GM21528 (cell line): ENCODE data around the gene COX19.

Experiments used
- ATAC-seq: cut with Tn5 transposase; IDR thresholded peaks from one replicate; pipeline ENCODE4 v1.9.1; 2021; ENCODE audit warnings: mild to moderate bottlenecking, moderate library complexity; ENCODE audit not compliant: unreplicated experiment, low FRiP score

Gene COX19

GRCh38 chr7:974820-975681 is at the start of gene COX19:
TSS of gene COX19 (minus strand) at chr7:975549. CDS start at chr7:975509, 40 bp downstream.
- ATAC-seq, result peak; percentile 77

- ATAC-seq, result peak; percentile 52
Measured at GRCh38 chr7:1024331-1024841, 49.0 kb upstream of the COX19 start.

DNA sequence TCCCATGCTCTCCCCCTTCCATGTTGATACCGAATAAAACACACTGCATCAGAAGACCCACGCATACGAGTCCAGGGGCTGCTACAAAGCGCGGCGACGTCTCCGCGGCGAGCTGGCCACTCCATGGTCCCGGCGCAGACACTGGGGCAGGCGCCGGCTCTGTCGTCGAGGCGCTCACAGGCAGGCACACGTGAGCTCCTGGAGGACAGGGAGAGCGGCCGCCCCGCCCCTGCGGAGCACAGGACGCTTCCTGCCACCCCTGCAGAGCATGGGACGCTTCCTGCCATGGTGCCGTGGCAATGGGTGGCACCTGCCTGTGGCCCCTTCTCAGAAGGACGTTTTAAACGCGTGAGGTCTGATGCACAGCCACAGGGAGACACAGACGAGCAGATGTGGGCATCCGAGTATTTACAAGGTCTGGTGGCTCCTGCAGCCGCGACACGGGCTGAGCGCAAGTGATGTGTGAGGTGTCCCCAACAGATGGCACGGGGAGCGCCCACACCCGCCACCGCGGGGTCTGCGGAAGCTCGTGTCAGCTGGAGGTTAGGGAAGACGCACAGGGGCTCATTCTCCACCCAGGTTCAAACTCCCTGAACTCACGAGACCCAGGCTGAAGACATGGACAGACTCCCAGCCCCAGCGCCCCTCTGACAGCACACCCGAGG is 47.6 kb upstream of the COX19 start:
- ATAC-seq, result no peak

DNA sequence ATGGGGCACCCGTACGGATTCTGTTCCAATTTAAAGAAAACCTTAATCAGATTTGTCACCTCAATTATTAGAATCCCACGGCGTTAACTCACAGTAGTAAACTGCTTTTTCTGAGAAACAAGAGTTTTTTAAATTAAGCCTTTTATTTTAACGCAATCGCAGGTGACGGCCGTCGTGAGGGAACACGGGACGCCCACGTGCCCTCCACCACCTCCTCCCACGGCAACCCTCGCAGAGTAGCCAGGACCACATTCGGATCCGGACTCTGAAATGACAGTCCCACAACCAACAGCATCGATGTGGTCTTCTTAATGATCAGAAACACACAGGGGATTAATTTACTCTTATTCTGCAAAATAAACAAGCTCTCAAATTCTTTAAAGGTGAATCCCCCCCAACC is 47.0 kb upstream of the COX19 start:
- ATAC-seq, result no peak

DNA sequence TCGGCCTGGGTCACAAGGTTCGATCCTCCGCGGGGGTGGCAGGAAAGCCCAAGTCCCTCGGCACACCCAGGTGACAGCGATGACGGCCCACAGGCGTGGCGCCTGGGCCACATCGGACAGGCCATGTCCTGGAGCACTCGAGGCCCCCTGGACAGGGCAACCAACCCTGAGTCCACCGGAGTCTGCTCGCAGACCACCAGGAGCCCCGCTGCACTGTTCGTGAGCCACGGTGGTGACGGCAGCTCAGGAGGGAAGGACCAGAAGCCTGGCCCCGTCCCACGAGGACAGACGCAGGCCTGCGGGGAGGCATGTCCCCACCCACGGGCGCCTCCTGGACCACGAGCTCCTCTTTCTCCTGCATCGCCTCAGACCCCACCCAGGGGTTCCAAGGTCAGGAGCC is 46.6 kb upstream of the COX19 start:
- no peak for ATAC-seq

DNA sequence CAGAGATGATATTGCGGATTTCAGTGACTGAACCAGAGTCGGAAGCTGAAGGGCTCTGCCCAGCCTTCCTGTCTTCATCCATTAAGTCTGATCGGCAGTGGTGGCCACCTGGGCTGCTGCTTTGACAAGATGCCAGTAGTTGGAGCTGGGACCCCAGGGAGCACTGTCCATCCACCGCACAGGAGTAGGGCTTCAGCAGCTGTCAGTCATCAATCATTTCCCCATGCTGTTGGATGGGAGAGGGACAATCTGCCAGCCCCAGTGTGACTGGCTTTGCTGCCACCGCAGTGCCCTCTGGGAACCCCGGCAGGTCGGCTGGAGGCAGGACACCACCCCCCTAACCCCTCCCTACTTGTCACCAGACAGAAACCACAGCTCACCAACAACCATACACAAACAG is 46.0 kb upstream of the COX19 start:
- ATAC-seq, result no peak

- ATAC-seq, result no peak
Measured at GRCh38 chr7:1020849-1021251, 45.5 kb upstream of the COX19 start.

GRCh38 chr7:1019789-1020610 is 44.7 kb upstream of the COX19 start:
- ATAC-seq, result no peak

- ATAC-seq, result no peak
Measured at GRCh38 chr7:1019255-1019785, 44.0 kb upstream of the COX19 start.

DNA sequence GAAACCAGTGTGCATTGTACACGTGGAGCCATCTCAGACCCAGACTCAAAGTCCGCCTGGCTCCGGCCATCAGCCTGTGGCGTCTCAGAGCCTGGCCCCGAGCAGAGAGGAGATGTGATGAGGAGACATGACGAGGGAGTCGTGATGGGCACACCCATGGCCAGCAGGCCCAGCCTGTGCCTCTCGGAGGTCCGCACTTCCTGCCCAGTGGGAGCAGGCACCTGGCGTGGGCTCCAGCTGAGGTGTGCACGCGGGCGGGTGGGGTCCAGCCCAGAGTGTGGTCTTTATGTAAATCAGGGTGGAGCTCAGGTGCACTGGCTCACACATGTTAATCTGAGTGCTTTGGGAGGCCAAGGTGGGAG is 43.0 kb upstream of the COX19 start:
- no peak for ATAC-seq

GRCh38 chr7:1017586-1018333 is 42.4 kb upstream of the COX19 start:
- no peak for ATAC-seq

GRCh38 chr7:1016577-1017531 is 41.5 kb upstream of the COX19 start:
- no peak for ATAC-seq

DNA sequence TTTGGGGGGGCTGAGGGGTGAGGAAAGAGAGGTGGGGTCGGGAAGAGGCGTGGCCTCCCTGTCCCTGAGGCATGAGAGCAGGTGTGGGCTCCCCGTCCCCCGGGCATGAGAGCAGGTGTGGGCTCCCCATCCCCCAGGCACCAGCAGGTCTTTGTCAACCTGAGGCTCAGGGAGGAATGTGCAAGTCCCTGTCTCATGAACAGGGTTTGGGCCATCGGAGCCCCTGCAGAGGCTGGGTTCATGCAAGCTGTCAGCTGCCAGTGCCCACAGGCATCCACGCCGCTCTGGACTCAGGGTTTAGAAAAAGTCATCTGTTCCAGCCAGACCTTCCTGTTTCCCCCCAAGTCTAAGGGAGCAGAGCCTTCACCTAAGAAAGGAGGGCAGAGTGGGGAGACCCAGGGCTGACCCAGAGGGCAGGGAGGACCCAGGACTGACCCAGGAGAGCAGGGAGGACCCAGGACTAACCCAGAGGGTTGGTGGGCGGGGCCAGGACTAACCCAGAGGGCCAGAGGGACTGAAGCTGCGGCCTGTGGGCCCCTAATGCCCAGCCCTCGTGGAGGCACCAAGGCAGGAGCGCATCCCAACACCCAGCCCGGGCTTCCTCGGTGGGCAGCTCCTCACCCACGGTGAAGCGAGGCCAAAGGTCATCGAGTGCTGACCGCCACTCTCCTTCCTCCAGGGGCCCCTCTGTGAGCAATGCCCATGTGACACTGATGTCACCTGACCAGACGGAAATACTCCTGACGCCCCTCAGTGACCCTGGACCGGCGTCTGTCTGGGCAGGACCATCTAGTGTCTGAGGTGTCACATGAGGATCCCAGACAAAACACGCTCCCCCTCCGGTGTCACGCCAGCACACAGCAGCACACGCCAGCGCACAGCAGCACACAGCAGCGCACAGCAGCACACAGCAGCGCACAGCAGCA is 40.1 kb upstream of the COX19 start:
- ATAC-seq, result no peak

DNA sequence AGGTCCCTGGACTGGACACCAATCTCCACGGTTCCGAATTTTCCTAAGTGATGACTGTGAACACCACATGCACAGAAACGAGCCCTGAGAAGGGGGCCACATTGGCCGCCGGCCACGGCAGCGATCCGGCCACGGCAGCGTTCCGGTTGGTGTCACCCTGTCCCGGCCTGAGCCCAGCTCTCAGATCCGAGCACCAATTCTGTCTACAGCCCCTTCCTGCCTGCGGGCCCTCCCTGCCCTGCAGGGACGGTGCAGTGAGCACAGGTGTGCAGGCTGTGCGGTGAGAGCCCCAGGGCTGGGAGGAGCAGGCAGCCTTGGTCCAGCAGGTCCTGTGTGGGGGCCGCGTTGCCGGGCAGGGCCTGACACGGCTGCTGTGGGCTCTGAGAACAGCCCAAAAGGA is 39.3 kb upstream of the COX19 start:
- ATAC-seq, result no peak

DNA sequence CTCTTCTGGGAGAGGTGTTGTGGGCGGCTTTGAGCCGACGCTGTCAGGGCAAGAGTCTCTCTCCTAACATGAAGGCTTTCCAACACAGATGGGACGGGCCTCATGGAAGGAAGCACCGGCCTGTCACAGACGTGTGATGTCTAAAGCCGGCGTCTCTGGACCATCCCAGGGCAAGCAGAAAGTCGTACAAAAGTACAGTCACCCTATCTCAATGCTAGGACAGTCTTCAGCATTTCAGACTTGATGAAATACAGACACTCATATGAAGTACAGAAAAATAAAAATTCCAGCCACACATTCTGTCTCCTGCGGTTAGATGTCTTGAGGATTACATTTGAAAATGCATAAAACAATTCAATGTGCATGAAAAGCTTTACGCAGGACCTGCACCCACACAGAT is 38.2 kb upstream of the COX19 start:
- ATAC-seq, result no peak

GRCh38 chr7:1012716-1013095 is 37.4 kb upstream of the COX19 start:
- no peak for ATAC-seq

DNA sequence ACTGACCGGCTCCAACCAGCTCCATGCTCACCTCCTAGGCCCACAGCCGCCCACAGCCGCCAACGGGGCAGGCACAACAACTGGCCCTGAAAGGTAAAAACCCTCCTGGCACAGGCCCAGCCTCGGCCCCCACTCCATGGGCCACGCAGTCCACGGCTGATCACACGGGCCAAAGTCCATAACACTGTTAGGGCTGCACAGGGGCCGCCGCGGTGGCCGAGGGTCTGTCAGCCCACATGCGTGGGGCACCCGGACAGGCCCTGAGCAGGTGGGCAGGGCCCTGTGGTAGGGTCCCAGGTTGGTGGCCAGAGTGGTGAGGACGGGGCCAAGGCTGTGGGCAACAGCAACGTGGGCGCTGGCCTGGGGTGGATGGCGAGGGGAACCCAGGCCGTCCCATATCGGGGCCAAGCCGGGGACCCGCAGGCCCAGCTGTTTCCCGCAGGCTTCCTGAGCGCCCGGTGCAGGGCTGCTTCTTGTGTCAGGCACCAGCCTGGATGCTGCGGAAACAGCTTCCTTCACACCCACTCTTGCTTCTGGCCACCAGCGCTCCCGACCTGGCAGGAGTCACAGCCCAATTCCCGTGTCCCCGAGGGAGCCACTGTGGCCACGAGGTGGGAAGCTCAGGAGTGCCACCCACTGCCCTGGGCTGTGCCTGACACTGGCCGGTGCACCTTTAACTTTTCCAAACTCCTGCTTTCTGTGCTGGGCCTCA is 36.8 kb upstream of the COX19 start:
- ATAC-seq, result no peak
